ENCODE data around the gene RPL18A.

RPL18A gene

GRCh38 chr19:17859533-17860330 is at the start of gene RPL18A:
Gene RPL18A, plus strand, starts transcription at chr19:17859910. Its CDS starts 47 bp downstream, at chr19:17859957.
- peak; percentile 96 for DNase-seq

GRCh38 chr19:17811103-17811502 is 48.6 kb upstream of the RPL18A start:
- no peak for DNase-seq

GRCh38 chr19:17811681-17812080 is 48.0 kb upstream of the RPL18A start:
- DNase-seq: no peak

- no peak for DNase-seq
Measured at GRCh38 chr19:17812099-17812498, 47.6 kb upstream of the RPL18A start.

- no peak for DNase-seq
Measured at GRCh38 chr19:17817668-17818363, 41.9 kb upstream of the RPL18A start.

- no peak for DNase-seq
Measured at GRCh38 chr19:17821190-17821589, 38.5 kb upstream of the RPL18A start, which contains the start of gene INSL3. Gene INSL3, minus strand, starts transcription at chr19:17821519. Its CDS starts 13 bp downstream, at chr19:17821506.

GRCh38 chr19:17824339-17824738 is 35.4 kb upstream of the RPL18A start:
- DNase-seq: no peak

- DNase-seq: no peak
Measured at GRCh38 chr19:17826508-17827056, 33.1 kb upstream of the RPL18A start.

GRCh38 chr19:17829855-17830566 is 29.7 kb upstream of the RPL18A start:
- peak; percentile 78 for DNase-seq

GRCh38 chr19:17830567-17831418 is 28.9 kb upstream of the RPL18A start:
- peak; percentile 90 for DNase-seq

- DNase-seq: no peak
Measured at GRCh38 chr19:17831419-17831888, 28.3 kb upstream of the RPL18A start.

- DNase-seq: no peak
Measured at GRCh38 chr19:17832443-17833208, 27.1 kb upstream of the RPL18A start.

- no peak for DNase-seq
Measured at GRCh38 chr19:17834350-17835181, 25.1 kb upstream of the RPL18A start.

GRCh38 chr19:17835182-17836006 is 24.3 kb upstream of the RPL18A start:
- no peak for DNase-seq

GRCh38 chr19:17836530-17836929 is 23.2 kb upstream of the RPL18A start:
- DNase-seq: no peak

- no peak for DNase-seq
Measured at GRCh38 chr19:17837972-17838371, 21.7 kb upstream of the RPL18A start.

- DNase-seq: no peak
Measured at GRCh38 chr19:17840019-17840418, 19.7 kb upstream of the RPL18A start.

GRCh38 chr19:17841371-17841809 is 18.3 kb upstream of the RPL18A start:
- no peak for DNase-seq

Data from NCI-H2227 treated with DMSO at 0.1 percent for 48 hours (cell line).